ENCODE data around the gene TEX101.
A peak's percentile ranks its signal among the peaks of the same experiment; 100 is the strongest.

TEX101 gene

DNA sequence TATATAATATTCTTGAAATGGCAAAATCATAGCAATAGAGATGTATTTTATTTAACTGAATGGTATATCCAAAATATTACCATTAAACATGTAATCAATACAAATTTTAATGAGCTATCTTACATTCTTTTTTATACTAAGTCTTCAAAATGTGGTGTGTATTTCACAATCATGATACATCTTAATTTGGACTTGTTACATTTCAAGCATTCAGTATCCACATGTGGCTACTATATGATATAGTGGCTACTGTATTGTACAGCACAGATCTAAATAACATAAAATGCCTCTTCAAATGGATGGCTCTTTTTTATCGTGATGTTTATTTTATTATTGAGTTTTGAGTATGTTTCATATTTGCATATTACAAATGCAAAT lies 8.0 kb downstream of the TEX101 start:
- Histone ChIP-seq H3K36me3 (ENCODE audit: insufficient read depth, low read length) (no peaks in the 10 kb centered on the region), H3K9ac (ENCODE audit: low read length) (no peak overlapping the region), H3K9me2 (ENCODE audit: low read depth, low read length) (no peaks in the 10 kb centered on the region), H3K4me2 (ENCODE audit: low read length) (no peak overlapping the region), H3K9me3 (ENCODE audit: low read length) (no peaks in the 10 kb centered on the region), H2AFZ (ENCODE audit: low read length) (no peak overlapping the region), H3K4me1 (ENCODE audit: insufficient read depth, low read length, severe bottlenecking) (no peaks in the 10 kb centered on the region), H3K79me2 (ENCODE audit: insufficient read depth, low read length) (no peaks in the 10 kb centered on the region), H4K20me1 (ENCODE audit: insufficient read depth, low read length) (no peaks in the 10 kb centered on the region), H3K4me3 (ENCODE audit: low read depth, low read length, poor library complexity, severe bottlenecking) (no peak overlapping the region), H3K27me3 (ENCODE audit: insufficient read depth, low read length) (no peaks in the 10 kb centered on the region), H3F3A (ENCODE audit: insufficient read depth, low read length) (no peaks in the 10 kb centered on the region), H3K27ac (ENCODE audit: low read depth, low read length, poor library complexity, severe bottlenecking) (no peak overlapping the region)
- no peak for TF ChIP-seq EZH2 (IDR thresholded peaks at IDR 0.05; ENCODE audit: borderline replicate concordance, low read length)
- TF ChIP-seq, protein P1, sequence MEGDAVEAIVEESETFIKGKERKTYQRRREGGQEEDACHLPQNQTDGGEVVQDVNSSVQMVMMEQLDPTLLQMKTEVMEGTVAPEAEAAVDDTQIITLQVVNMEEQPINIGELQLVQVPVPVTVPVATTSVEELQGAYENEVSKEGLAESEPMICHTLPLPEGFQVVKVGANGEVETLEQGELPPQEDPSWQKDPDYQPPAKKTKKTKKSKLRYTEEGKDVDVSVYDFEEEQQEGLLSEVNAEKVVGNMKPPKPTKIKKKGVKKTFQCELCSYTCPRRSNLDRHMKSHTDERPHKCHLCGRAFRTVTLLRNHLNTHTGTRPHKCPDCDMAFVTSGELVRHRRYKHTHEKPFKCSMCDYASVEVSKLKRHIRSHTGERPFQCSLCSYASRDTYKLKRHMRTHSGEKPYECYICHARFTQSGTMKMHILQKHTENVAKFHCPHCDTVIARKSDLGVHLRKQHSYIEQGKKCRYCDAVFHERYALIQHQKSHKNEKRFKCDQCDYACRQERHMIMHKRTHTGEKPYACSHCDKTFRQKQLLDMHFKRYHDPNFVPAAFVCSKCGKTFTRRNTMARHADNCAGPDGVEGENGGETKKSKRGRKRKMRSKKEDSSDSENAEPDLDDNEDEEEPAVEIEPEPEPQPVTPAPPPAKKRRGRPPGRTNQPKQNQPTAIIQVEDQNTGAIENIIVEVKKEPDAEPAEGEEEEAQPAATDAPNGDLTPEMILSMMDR (IDR thresholded peaks at IDR 0.05; ENCODE audit: low read length), result no peak

DNA sequence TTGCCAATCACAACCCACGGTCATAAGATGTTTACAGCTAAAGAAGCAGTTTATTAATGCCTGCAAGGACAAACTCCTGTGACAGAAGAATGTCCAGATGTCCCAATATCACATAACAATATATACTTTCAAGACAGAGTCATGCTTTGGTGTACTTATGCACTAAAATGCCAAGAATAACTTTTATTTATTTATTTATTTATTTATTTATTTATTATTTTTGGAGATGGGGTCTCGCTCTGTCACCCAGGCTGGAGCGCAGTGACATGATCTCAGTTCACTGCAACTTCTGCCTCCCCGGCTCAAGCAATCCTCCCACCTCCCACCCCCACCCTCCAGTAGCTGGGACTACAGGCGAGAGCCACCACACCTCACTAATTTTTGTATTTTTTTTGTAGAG lies 9.1 kb downstream of the TEX101 start:
- TF ChIP-seq, protein P1 (IDR thresholded peaks at IDR 0.05; ENCODE audit: low read length), result no peak
- no peak for TF ChIP-seq EZH2 (IDR thresholded peaks at IDR 0.05; ENCODE audit: borderline replicate concordance, low read length)
- Histone ChIP-seq H3K9me2 (ENCODE audit: low read depth, low read length) (no peaks in the 10 kb centered on the region), H3K27ac (ENCODE audit: low read depth, low read length, poor library complexity, severe bottlenecking) (no peak overlapping the region), H3K4me1 (ENCODE audit: insufficient read depth, low read length, severe bottlenecking) (no peaks in the 10 kb centered on the region), H3K9me3 (ENCODE audit: low read length) (no peaks in the 10 kb centered on the region), H4K20me1 (ENCODE audit: insufficient read depth, low read length) (no peaks in the 10 kb centered on the region), H3F3A (ENCODE audit: insufficient read depth, low read length) (no peaks in the 10 kb centered on the region), H2AFZ (ENCODE audit: low read length) (no peak overlapping the region), H3K79me2 (ENCODE audit: insufficient read depth, low read length) (no peaks in the 10 kb centered on the region), H3K4me3 (ENCODE audit: low read depth, low read length, poor library complexity, severe bottlenecking) (no peak overlapping the region), H3K9ac (ENCODE audit: low read length) (no peak overlapping the region), H3K36me3 (ENCODE audit: insufficient read depth, low read length) (no peaks in the 10 kb centered on the region), H3K4me2 (ENCODE audit: low read length) (no peak overlapping the region), H3K27me3 (ENCODE audit: insufficient read depth, low read length) (no peaks in the 10 kb centered on the region)

DNA sequence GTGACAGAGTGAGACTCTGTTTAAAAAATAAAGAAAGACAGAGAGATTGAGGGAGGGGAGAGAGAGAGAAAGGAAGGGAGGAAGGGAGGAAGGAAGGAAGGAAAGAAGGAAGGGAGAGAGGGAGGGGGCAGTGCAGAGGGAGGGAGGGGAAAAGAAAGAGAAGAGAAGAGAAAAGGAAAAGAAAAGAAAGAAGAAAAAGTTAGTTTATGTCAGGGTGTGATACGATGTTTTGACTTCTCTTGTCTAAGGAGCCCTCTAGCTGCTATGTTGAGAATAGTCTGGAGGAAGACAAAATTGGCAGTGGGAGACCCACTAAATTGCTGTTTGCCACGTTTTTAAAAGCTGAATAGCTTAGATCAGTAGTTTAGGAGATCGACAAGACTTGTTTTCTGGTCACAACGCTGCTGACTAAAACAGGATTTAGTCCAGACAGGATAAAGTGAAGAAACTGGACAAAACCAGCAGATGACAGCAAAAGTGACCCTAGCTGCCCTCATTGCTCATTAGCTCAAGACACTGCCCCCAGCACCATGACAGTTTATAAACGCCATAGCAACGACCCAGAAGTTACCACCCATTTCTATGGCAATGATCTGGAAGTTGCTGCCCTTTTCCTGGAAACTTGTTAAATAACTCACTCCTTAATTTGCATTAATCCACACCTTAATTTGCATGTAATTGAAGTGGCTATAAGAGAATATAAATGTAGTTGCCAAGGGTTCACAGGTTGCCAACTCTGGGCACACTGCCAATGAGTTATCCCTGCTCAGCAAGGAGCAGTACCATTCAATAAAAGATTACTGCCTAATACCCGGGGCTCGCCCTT lies 11.1 kb downstream of the TEX101 start:
- no peak overlapping the region for H3K4me3 ChIP-seq (ENCODE audit: low read depth, low read length, poor library complexity, severe bottlenecking)
- no peaks in the 10 kb centered on the region for H3K9me3 ChIP-seq (ENCODE audit: low read length)
- no peak overlapping the region for H3K4me2 ChIP-seq (ENCODE audit: low read length)
- H3K9me2 ChIP-seq (ENCODE audit: low read depth, low read length), result no peaks in the 10 kb centered on the region
- H3K27ac ChIP-seq (ENCODE audit: low read depth, low read length, poor library complexity, severe bottlenecking), result no peak overlapping the region
- H4K20me1 ChIP-seq (ENCODE audit: insufficient read depth, low read length), result no peaks in the 10 kb centered on the region
- TF ChIP-seq EZH2 (IDR thresholded peaks at IDR 0.05; ENCODE audit: borderline replicate concordance, low read length), result no peak
- TF ChIP-seq, protein P1 (IDR thresholded peaks at IDR 0.05; ENCODE audit: low read length), result peak; percentile 43; the same call in 1 of the 2 replicates
- H3K36me3 ChIP-seq (ENCODE audit: insufficient read depth, low read length), result no peaks in the 10 kb centered on the region
- H3K4me1 ChIP-seq (ENCODE audit: insufficient read depth, low read length, severe bottlenecking), result no peaks in the 10 kb centered on the region
- no peak overlapping the region for H3K9ac ChIP-seq (ENCODE audit: low read length)
- no peaks in the 10 kb centered on the region for H3F3A ChIP-seq (ENCODE audit: insufficient read depth, low read length)
- H3K27me3 ChIP-seq (ENCODE audit: insufficient read depth, low read length), result no peaks in the 10 kb centered on the region
- no peaks in the 10 kb centered on the region for H3K79me2 ChIP-seq (ENCODE audit: insufficient read depth, low read length)
- no peak overlapping the region for H2AFZ ChIP-seq (ENCODE audit: low read length)

Data from OCI-LY1 (cell line).